Karpas-422 (cell line): Measurements from ENCODE around the gene ASB3. TPM values are rescaled to one million over a fixed set of nuclear protein-coding genes. Genes with fewer than 3 reads are reported as not detected.
A peak's percentile ranks its signal among the peaks of the same experiment; 100 is the strongest.
"Not testable (repeated sequence)": the region's sequence is repeated elsewhere in the genome, so short reads cannot be mapped to it uniquely, and the experiment has no call there.

ENCODE experiments used
- DNase-seq: peaks from one replicate; pipeline ENCODE4 v3.0.0-alpha.2; 2015
- H2AFZ ChIP-seq: fragments of 200-600 bp; sonication (generic); 2 replicates; pipeline ENCODE4 v1.6.1; 2014; ENCODE audit warnings: antibody characterized with exemption, low read length, mixed read lengths
- H3K27ac ChIP-seq: fragments of 200-600 bp; sonication (generic); 2 replicates; pipeline ENCODE4 v1.5.1; 2014; ENCODE audit warnings: mild to moderate bottlenecking, low read length, moderate library complexity
- H3K27me3 ChIP-seq: fragments of 200-600 bp; sonication (generic); 2 replicates; pipeline ENCODE4 v1.6.1; 2014; ENCODE audit warnings: low read length, mixed read lengths
- H3K36me3 ChIP-seq: fragments of 200-600 bp; sonication (generic); 2 replicates; pipeline ENCODE4 v1.6.1; 2014; ENCODE audit warnings: low read length, mixed read lengths; ENCODE audit not compliant: insufficient read depth
- H3K4me1 ChIP-seq: fragments of 200-600 bp; sonication (generic); 2 replicates; pipeline ENCODE4 v1.6.1; 2014; ENCODE audit warnings: mild to moderate bottlenecking, low read length, mixed read lengths
- H3K4me2 ChIP-seq: fragments of 200-600 bp; sonication (generic); 2 replicates; pipeline ENCODE4 v1.6.1; 2014; ENCODE audit warnings: low read length, low read depth, mild to moderate bottlenecking; ENCODE audit not compliant: poor library complexity, severe bottlenecking
- H3K4me3 ChIP-seq: fragments of 200-600 bp; sonication (generic); 2 replicates; pipeline ENCODE4 v1.5.1; 2014; ENCODE audit warnings: mild to moderate bottlenecking, antibody characterized with exemption, low read length, mixed read lengths
- H3K79me2 ChIP-seq: fragments of 200-600 bp; sonication (generic); 2 replicates; pipeline ENCODE4 v1.6.1; 2014; ENCODE audit warnings: mild to moderate bottlenecking, low read length, mixed read lengths
- H3K9ac ChIP-seq: fragments of 200-600 bp; sonication (generic); 2 replicates; pipeline ENCODE4 v1.6.0; 2014; ENCODE audit warnings: low read length
- H3K9me2 ChIP-seq: fragments of 200-600 bp; sonication (generic), shearing (Covaris generic); replicated peaks from 2 replicates; pipeline ENCODE4 v1.6.0; 2014; ENCODE audit warnings: mild to moderate bottlenecking, low read length, moderate library complexity; ENCODE audit not compliant: insufficient read depth
- H3K9me3 ChIP-seq: fragments of 300-700, 200-600 bp; sonication (generic); 2 replicates; pipeline ENCODE4 v1.6.1; 2014; ENCODE audit warnings: low read length, mixed read lengths
- H4K20me1 ChIP-seq: fragments of 200-600 bp; sonication (generic); 2 replicates; pipeline ENCODE4 v1.6.1; 2014; ENCODE audit warnings: mild to moderate bottlenecking, antibody characterized with exemption, low read length, low read depth; ENCODE audit not compliant: insufficient read depth
- total RNA-seq: library from RNA; depleted of rRNA; stranded (reverse); fragments of >200 nt; shearing (Covaris generic); gene quantifications from 2 replicates; pipeline ENCODE4 v1.2.3, GENCODE V29; 2014; ENCODE audit warnings: low replicate concordance

ASB3 gene
- total RNA-seq, 1 experiment from 2014 or later, result 39.8 TPM

DNA sequence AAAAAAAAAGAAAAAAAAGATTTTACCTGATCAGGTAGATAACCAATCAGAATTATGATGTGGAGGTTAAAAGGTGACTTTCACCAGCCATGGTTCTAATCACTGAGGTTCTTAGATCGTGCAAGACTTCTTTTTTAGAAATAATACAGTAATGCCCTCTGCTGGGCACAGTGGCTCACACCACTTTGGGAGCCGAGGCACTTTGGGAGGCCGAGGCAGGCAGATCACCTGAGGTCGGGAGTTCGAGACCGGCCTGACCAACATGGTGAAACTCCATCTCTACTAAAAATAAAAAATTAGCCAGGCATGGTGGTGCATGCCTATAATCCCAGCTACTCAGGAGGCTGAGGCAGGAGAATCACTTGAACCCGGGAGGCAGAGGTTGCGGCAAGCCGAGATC, 36.9 kb upstream of the ASB3 start:
- not testable (repeated sequence) for H3K27me3 ChIP-seq, H4K20me1 ChIP-seq, H3K9me3 ChIP-seq, H3K4me2 ChIP-seq, H3K79me2 ChIP-seq, H3K4me1 ChIP-seq, H3K9me2 ChIP-seq, H3K4me3 ChIP-seq, H3K9ac ChIP-seq, H3K27ac ChIP-seq, H2AFZ ChIP-seq
- peaks cover 16% of the 10 kb centered on the region; the same call in 1 of the 2 replicates for H3K36me3 ChIP-seq
- peak; percentile 73 for DNase-seq

DNA sequence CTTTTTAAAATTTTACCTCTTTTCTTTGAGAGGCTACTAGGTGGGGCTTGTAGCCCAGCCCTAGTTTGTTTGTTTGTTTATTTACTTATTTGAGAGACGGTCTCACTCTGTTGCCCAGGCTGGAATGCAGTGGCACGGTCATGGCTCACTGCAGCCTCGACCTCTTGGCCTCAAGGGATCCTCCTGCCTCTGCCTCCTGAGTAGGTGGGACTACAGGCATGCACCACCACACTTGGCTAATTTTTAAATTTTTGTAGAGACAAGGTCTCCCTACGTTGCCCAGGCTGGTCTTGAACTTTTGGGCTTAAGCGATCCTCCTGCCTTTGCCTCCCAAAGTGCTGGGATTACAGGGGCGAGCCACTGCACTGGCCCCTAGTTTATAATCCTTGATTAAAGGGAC, 35.1 kb upstream of the ASB3 start:
- Histone ChIP-seq H3K36me3 (peaks cover 28% of the 10 kb centered on the region; the same call in 1 of the 2 replicates), H3K27ac (no peak overlapping the region), H4K20me1 (no peaks in the 10 kb centered on the region), H3K9me3 (no peaks in the 10 kb centered on the region), H3K9me2 (no peaks in the 10 kb centered on the region), H3K4me2 (no peak overlapping the region), H3K4me1 (no peaks in the 10 kb centered on the region), H2AFZ (no peak overlapping the region), H3K79me2 (no peaks in the 10 kb centered on the region), H3K4me3 (no peak overlapping the region), H3K27me3 (no peaks in the 10 kb centered on the region), H3K9ac (no peak overlapping the region)
- DNase-seq, result no peak

DNA sequence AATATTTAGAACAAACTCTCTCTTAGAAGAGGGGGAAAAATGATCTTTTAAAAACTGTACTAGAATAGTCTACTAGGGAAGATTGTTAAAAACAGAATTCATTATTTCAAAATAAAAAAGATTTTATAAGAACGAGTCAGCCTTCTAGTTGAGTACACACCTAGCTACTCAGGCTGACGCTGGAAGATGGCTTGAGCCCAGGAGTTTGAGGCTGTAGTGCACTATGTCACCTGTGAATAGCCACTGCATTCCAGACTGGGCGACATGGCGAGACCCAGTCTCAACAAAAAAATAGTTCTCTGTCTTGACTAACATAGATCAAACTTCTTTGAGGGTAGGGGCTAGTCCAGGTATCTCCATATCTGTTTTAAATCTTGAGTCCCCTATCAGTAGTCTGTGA, 34.0 kb upstream of the ASB3 start:
- H2AFZ ChIP-seq, result no peak overlapping the region
- no peaks in the 10 kb centered on the region for H3K79me2 ChIP-seq
- peaks cover 31% of the 10 kb centered on the region; the same call in 1 of the 2 replicates for H3K36me3 ChIP-seq
- H3K9me3 ChIP-seq, result no peaks in the 10 kb centered on the region
- H3K4me2 ChIP-seq, result no peak overlapping the region
- no peak overlapping the region for H3K9ac ChIP-seq
- H3K4me1 ChIP-seq, result no peaks in the 10 kb centered on the region
- H4K20me1 ChIP-seq, result no peaks in the 10 kb centered on the region
- DNase-seq, result no peak
- H3K27ac ChIP-seq, result no peak overlapping the region
- no peaks in the 10 kb centered on the region for H3K9me2 ChIP-seq
- no peak overlapping the region for H3K4me3 ChIP-seq
- H3K27me3 ChIP-seq, result no peaks in the 10 kb centered on the region

DNA sequence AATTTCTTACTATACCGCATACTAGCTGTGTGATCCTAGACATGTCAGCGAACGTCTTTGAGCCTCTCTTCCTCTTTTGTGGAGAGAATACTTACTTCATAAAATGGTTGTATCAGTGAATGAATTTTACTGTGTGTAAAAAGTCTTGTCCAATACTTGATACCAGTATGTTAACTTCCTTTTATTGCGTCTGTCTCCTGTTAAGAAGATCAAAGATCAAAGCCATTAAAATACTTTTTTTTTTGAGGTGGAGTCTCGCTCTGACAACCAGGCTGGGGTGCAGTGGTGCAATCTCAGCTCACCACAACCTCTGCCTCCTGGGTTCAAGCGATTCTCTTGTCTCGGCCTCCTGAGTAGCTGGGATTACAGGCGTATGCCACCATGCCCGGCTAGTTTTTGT, 33.3 kb upstream of the ASB3 start:
- no peak overlapping the region for H3K4me2 ChIP-seq
- no peaks in the 10 kb centered on the region for H3K27me3 ChIP-seq
- H3K36me3 ChIP-seq, result peaks cover 38% of the 10 kb centered on the region; the same call in 1 of the 2 replicates
- H2AFZ ChIP-seq, result no peak overlapping the region
- H3K9ac ChIP-seq, result no peak overlapping the region
- no peaks in the 10 kb centered on the region for H3K4me1 ChIP-seq
- H3K9me3 ChIP-seq, result no peaks in the 10 kb centered on the region
- no peaks in the 10 kb centered on the region for H3K79me2 ChIP-seq
- no peak for DNase-seq
- no peaks in the 10 kb centered on the region for H4K20me1 ChIP-seq
- no peak overlapping the region for H3K4me3 ChIP-seq
- no peaks in the 10 kb centered on the region for H3K9me2 ChIP-seq
- H3K27ac ChIP-seq, result no peak overlapping the region

DNA sequence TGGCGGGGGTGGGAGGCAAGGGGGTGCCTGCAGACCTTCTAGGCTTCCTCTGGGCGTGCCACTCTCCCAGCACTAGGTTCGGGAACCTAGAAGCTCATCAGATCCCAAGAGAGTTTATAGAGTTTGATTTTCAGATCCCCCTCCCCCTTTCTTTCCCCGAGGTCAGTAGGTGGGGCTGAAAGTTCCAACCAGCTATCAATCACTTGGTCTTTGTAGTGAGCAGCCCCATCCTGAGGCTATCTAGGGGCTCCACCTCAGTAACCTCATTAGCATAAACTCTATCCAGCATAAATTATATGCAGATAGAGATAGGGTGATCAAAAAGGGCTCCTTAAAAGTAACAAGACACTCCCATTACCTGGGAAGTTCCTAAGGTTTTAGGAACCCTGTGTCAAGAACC, 32.9 kb upstream of the ASB3 start:
- H3K9ac ChIP-seq, result no peak overlapping the region
- H3K27me3 ChIP-seq, result no peaks in the 10 kb centered on the region
- no peaks in the 10 kb centered on the region for H4K20me1 ChIP-seq
- no peaks in the 10 kb centered on the region for H3K4me1 ChIP-seq
- no peak overlapping the region for H3K4me3 ChIP-seq
- peaks cover 38% of the 10 kb centered on the region; the same call in 1 of the 2 replicates for H3K36me3 ChIP-seq
- DNase-seq, result no peak
- H3K9me2 ChIP-seq, result no peaks in the 10 kb centered on the region
- no peaks in the 10 kb centered on the region for H3K9me3 ChIP-seq
- no peaks in the 10 kb centered on the region for H3K79me2 ChIP-seq
- no peak overlapping the region for H2AFZ ChIP-seq
- H3K27ac ChIP-seq, result no peak overlapping the region
- no peak overlapping the region for H3K4me2 ChIP-seq

DNA sequence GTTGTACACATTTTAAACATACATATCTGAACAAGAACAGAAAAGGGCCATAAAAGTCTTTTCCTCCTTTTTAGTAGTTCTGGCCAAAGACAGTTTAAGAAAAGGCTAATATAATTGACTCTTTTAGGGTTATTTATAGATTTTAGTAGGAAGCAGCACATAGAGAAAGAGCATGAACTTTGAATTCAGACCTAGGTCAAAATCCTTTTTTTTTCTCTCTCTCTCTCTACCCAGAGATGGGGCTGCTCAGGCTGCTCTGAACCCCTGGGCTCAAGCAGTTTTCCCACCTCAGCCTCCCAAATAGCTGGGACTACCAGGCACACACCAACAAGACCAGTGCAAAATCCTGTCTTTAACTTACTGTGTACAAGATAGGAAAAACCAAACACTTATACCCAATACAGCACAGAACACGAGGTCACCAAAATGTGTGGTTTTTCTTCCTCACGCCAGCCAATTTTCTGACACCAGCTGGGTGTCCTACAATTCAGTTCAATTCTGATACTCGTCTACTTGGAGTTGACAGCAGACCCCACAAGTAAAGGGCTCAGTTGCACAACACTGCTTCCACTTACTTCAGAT, 32.2 kb upstream of the ASB3 start:
- Histone ChIP-seq H2AFZ (no peak overlapping the region), H3K27me3 (no peaks in the 10 kb centered on the region), H3K27ac (no peak overlapping the region), H3K9me3 (no peaks in the 10 kb centered on the region), H3K36me3 (peaks cover 40% of the 10 kb centered on the region; the same call in 1 of the 2 replicates), H3K79me2 (no peaks in the 10 kb centered on the region), H4K20me1 (no peaks in the 10 kb centered on the region), H3K4me3 (no peak overlapping the region), H3K4me1 (no peaks in the 10 kb centered on the region), H3K9ac (no peak overlapping the region), H3K9me2 (no peaks in the 10 kb centered on the region), H3K4me2 (no peak overlapping the region)
- DNase-seq, result no peak

DNA sequence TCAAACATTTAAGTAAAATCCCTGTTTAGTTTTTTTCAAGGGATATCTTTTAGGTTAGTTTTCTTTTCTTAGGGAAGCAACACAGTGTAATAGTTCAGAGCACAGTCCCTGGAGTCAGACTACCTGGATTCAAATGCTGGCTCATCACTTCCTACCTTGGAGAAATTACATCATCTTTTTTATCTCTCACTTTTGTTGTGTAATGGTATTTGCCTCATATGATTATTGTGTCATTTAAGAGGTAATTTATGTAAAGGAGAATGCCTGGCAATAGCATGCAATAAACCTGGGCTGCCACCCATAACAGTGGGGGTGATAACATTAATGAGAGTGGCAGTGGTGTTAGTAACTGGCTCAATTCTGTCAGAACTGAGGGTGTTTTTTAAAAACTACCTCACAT, 26.4 kb upstream of the ASB3 start:
- H3K27ac ChIP-seq, result no peak overlapping the region
- no peak overlapping the region for H3K9ac ChIP-seq
- peaks cover 62% of the 10 kb centered on the region for H3K36me3 ChIP-seq

DNA sequence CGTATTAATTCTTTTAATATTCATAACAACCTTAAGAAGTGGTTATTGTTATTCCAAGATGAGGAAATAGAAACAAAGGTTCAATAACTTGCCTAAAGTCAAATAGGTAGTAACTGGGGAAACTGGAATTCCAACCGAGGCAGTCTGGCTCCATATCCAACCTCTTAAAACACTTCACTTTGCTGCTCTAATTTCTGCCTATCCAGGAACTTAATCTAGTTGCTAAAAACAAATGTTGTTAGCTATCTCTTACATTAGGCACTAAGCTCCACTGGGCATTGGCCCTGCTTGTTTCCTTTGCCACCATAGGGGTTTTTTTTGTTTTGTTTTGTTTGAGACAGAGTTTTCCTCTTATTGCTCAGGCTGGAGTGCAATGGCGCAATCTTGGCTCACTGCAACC, 24.8 kb upstream of the ASB3 start:
- H3K4me3 ChIP-seq, result no peak overlapping the region

More for the DNA sequence above, 26.4 kb upstream of the ASB3 start:
- Histone ChIP-seq H4K20me1 (no peaks in the 10 kb centered on the region), H3K9me3 (no peaks in the 10 kb centered on the region), H2AFZ (no peak overlapping the region), H3K9me2 (no peaks in the 10 kb centered on the region), H3K79me2 (no peaks in the 10 kb centered on the region), H3K27me3 (no peaks in the 10 kb centered on the region), H3K4me2 (no peak overlapping the region), H3K4me3 (no peak overlapping the region), H3K4me1 (no peaks in the 10 kb centered on the region)
- DNase-seq, result no peak

More for the DNA sequence above, 24.8 kb upstream of the ASB3 start:
- no peaks in the 10 kb centered on the region for H3K79me2 ChIP-seq
- H3K9ac ChIP-seq, result no peak overlapping the region
- no peaks in the 10 kb centered on the region for H3K9me2 ChIP-seq
- H2AFZ ChIP-seq, result no peak overlapping the region
- H3K4me1 ChIP-seq, result no peaks in the 10 kb centered on the region
- H4K20me1 ChIP-seq, result no peaks in the 10 kb centered on the region
- peaks cover 62% of the 10 kb centered on the region for H3K36me3 ChIP-seq
- H3K27me3 ChIP-seq, result no peaks in the 10 kb centered on the region
- H3K9me3 ChIP-seq, result no peaks in the 10 kb centered on the region
- no peak for DNase-seq
- no peak overlapping the region for H3K27ac ChIP-seq
- H3K4me2 ChIP-seq, result no peak overlapping the region
